H1 (cell line): ENCODE measurements around the gene RABEPK.
"Not testable (repeated sequence)": the region's sequence is repeated elsewhere in the genome, so short reads cannot be mapped to it uniquely, and the experiment has no call there.

Source experiments
- EP300 ChIP-seq, 2 experiments: IDR thresholded peaks; 1 replicate in 1 of 2; 2 replicates in 1 of 2; pipeline ENCODE4 v1.6.1; 2011 to 2012; ENCODE audit warnings: low read depth in 2 of 2, low read length in 2 of 2, mild to moderate bottlenecking in 2 of 2, borderline replicate concordance in 1 of 2, inconsistent platforms in 1 of 2, moderate library complexity in 1 of 2
- EZH2 ChIP-seq: fragments of 200-600 bp; sonication (generic); IDR thresholded peaks from 2 replicates; pipeline ENCODE4 v1.7.1; 2012; ENCODE audit warnings: low read depth, mild to moderate bottlenecking, moderate library complexity, low read length, inconsistent platforms; ENCODE audit not compliant: severe bottlenecking
- KDM1A ChIP-seq: fragments of 200-600, 300-600 bp; sonication (generic); IDR thresholded peaks from 2 replicates; pipeline ENCODE4 v1.7.1; 2016; ENCODE audit warnings: mild to moderate bottlenecking, low read length, borderline replicate concordance
- PHF8 ChIP-seq: fragments of 200-600 bp; sonication (generic); conservative IDR thresholded peaks from 2 replicates; pipeline ENCODE4 v1.7.1; 2012; ENCODE audit warnings: low read depth, mild to moderate bottlenecking, inconsistent platforms, low read length, moderate library complexity
- POLR2A ChIP-seq, 2 experiments: IDR thresholded peaks; 1 replicate in 1 of 2; 2 replicates in 1 of 2; pipeline ENCODE4 v1.6.1; 2011; ENCODE audit warnings: low read depth in 2 of 2, low read length in 2 of 2, mild to moderate bottlenecking in 2 of 2; ENCODE audit errors: control extremely low read depth in 1 of 2
- RXRA ChIP-seq: IDR thresholded peaks from 2 replicates; pipeline ENCODE4 v1.6.1; 2011; ENCODE audit warnings: low read depth, mild to moderate bottlenecking, low read length, moderate library complexity; ENCODE audit not compliant: insufficient read depth
- SAP30 ChIP-seq: fragments of 300-600 bp; sonication (generic); IDR thresholded peaks from 2 replicates; pipeline ENCODE4 v1.7.1; 2012; ENCODE audit warnings: low read length, moderate library complexity, mild to moderate bottlenecking, inconsistent platforms; ENCODE audit not compliant: insufficient read depth, insufficient replicate concordance
- SP1 ChIP-seq: IDR thresholded peaks from 2 replicates; pipeline ENCODE4 v1.6.1; 2011; ENCODE audit warnings: low read depth, low read length
- TF ChIP-seq, protein P1 (sequence below), 3 experiments: IDR thresholded peaks; 1 replicate in 2 of 3; 2 replicates in 1 of 3; pipeline versions ENCODE4 v1.5.1 to v1.6.1; 2011; ENCODE audit warnings: low read length in 3 of 3, mild to moderate bottlenecking in 3 of 3, inconsistent platforms in 2 of 3, low read depth in 1 of 3, moderate library complexity in 1 of 3; ENCODE audit not compliant: insufficient read depth in 1 of 3; ENCODE audit errors: control extremely low read depth in 1 of 3
- TF ChIP-seq, protein P2 (sequence below): IDR thresholded peaks from 2 replicates; pipeline ENCODE4 v1.6.1; 2011; ENCODE audit warnings: low read depth, mild to moderate bottlenecking, low read length; ENCODE audit not compliant: insufficient read depth

DNA sequence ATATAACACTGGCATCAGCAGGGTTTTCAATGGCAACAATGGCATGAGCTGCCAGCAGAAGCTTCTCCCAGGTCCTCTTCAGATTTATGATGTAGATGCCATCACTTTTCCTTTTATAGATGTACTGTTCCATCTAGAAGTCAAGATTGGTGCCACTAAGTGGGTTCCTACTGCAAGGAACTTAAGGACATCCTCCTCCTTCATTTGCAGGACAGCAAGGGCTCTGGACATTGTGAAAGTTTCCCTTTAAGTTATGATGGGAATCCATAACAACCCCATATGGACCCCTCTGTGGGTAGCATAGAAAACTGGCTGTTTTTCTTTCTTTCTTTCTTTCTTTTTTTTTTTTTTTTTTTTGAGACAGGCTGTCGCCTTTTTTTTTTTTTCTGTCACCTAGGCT, 4.8 kb upstream of the RABEPK start:
- not testable (repeated sequence) for TF ChIP-seq PHF8; EZH2; SAP30; SP1; RXRA; POLR2A (IDR thresholded peaks at IDR 0.05; ENCODE audit: control extremely low read depth in 1 of 2, low read depth in 2 of 2, low read length in 2 of 2); EP300 (IDR thresholded peaks at IDR 0.05; ENCODE audit: borderline replicate concordance in 1 of 2, low read depth in 2 of 2, low read length in 2 of 2); KDM1A
- TF ChIP-seq, protein P1, sequence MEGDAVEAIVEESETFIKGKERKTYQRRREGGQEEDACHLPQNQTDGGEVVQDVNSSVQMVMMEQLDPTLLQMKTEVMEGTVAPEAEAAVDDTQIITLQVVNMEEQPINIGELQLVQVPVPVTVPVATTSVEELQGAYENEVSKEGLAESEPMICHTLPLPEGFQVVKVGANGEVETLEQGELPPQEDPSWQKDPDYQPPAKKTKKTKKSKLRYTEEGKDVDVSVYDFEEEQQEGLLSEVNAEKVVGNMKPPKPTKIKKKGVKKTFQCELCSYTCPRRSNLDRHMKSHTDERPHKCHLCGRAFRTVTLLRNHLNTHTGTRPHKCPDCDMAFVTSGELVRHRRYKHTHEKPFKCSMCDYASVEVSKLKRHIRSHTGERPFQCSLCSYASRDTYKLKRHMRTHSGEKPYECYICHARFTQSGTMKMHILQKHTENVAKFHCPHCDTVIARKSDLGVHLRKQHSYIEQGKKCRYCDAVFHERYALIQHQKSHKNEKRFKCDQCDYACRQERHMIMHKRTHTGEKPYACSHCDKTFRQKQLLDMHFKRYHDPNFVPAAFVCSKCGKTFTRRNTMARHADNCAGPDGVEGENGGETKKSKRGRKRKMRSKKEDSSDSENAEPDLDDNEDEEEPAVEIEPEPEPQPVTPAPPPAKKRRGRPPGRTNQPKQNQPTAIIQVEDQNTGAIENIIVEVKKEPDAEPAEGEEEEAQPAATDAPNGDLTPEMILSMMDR (IDR thresholded peaks at IDR 0.05; ENCODE audit: control extremely low read depth in 1 of 3, insufficient read depth in 1 of 3, low read depth in 1 of 3, low read length in 3 of 3): not testable (repeated sequence)
- TF ChIP-seq, protein P2, sequence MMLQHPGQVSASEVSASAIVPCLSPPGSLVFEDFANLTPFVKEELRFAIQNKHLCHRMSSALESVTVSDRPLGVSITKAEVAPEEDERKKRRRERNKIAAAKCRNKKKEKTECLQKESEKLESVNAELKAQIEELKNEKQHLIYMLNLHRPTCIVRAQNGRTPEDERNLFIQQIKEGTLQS: not testable (repeated sequence)
